SK-N-SH treated with all-trans-retinoic acid at 6 μM for 48 hours (cell line): ENCODE results near the gene LYPD8.

Experiments used
- ARNTL ChIP-seq: fragments of 450-650 bp; formaldehyde crosslinking; IDR thresholded peaks from 2 replicates; pipeline ENCODE4 v1.5.0; 2020; ENCODE audit warnings: low read depth, mild to moderate bottlenecking, moderate library complexity, borderline replicate concordance
- CSDC2 ChIP-seq: fragments of 250-450 bp; sonication (Bioruptor Pico); IDR thresholded peaks from 2 replicates; pipeline ENCODE4 v1.5.0; 2020; ENCODE audit warnings: mild to moderate bottlenecking, moderate library complexity
- ESRRG ChIP-seq: fragments of 250-450 bp; sonication (Bioruptor Pico); IDR thresholded peaks from 2 replicates; pipeline ENCODE4 v1.6.1; 2021; ENCODE audit warnings: mild to moderate bottlenecking
- PATZ1 ChIP-seq: fragments of 250-450 bp; sonication (Bioruptor Pico); IDR thresholded peaks from 2 replicates; pipeline ENCODE4 v1.8.0; 2020; ENCODE audit warnings: mild to moderate bottlenecking, moderate library complexity, borderline replicate concordance
- POU6F1 ChIP-seq: fragments of 250-450 bp; sonication (Bioruptor Pico); IDR thresholded peaks from 2 replicates; pipeline ENCODE4 v1.8.0; 2021; ENCODE audit warnings: low read depth, mild to moderate bottlenecking, moderate library complexity, borderline replicate concordance
- RARB ChIP-seq: fragments of 250-450 bp; sonication (Bioruptor Pico); IDR thresholded peaks from 2 replicates; pipeline ENCODE4 v1.8.0; 2021; ENCODE audit warnings: mild to moderate bottlenecking, moderate library complexity
- TCF4 ChIP-seq: fragments of 250-450 bp; sonication (Bioruptor Pico); IDR thresholded peaks from 2 replicates; pipeline ENCODE4 v1.8.0; 2021; ENCODE audit warnings: mild to moderate bottlenecking, moderate library complexity, borderline replicate concordance
- ZC3H10 ChIP-seq: fragments of 250-450 bp; sonication (Bioruptor Pico); IDR thresholded peaks from 2 replicates; pipeline ENCODE4 v1.5.1; 2021; ENCODE audit warnings: mild to moderate bottlenecking, moderate library complexity
- ZFP30 ChIP-seq: fragments of 450-650 bp; formaldehyde crosslinking; IDR thresholded peaks from 2 replicates; pipeline ENCODE4 v1.5.0; 2022; ENCODE audit warnings: mild to moderate bottlenecking, moderate library complexity
- ZNF565 ChIP-seq: fragments of 450-650 bp; formaldehyde crosslinking; conservative IDR thresholded peaks from 2 replicates; pipeline ENCODE4 v1.5.0; 2020; ENCODE audit warnings: low read depth, mild to moderate bottlenecking, moderate library complexity
- ZNF70 ChIP-seq: fragments of 450-650 bp; formaldehyde crosslinking; IDR thresholded peaks from 2 replicates; pipeline ENCODE4 v1.5.0; 2020; ENCODE audit warnings: mild to moderate bottlenecking, moderate library complexity
- ZNF8 ChIP-seq: fragments of 450-650 bp; formaldehyde crosslinking; IDR thresholded peaks from 2 replicates; pipeline ENCODE4 v1.5.0; 2020; ENCODE audit warnings: mild to moderate bottlenecking, moderate library complexity
- TF ChIP-seq, protein P1 (sequence below): fragments of 250-450 bp; sonication (Bioruptor Pico); IDR thresholded peaks from 2 replicates; pipeline ENCODE4 v1.5.1; 2020; ENCODE audit warnings: low read depth, mild to moderate bottlenecking, moderate library complexity
- TF ChIP-seq, protein P2 (sequence below): fragments of 250-450 bp; sonication (Bioruptor Pico); IDR thresholded peaks from 2 replicates; pipeline ENCODE4 v1.5.0; 2020; ENCODE audit warnings: mild to moderate bottlenecking, moderate library complexity

GRCh38 chr1:248752161-248753028, 3.2 kb downstream of the LYPD8 start:
- no peak for TF ChIP-seq CSDC2 (CRISPR knock-in tag)
- no peak for TF ChIP-seq ESRRG (CRISPR knock-in tag)
- no peak for TF ChIP-seq TCF4 (CRISPR knock-in tag)
- TF ChIP-seq ZC3H10 (CRISPR knock-in tag), result no peak
- no peak for TF ChIP-seq ZNF565 (CRISPR knock-in tag)
- TF ChIP-seq RARB, result no peak
- no peak for TF ChIP-seq ZFP30
- TF ChIP-seq POU6F1 (CRISPR knock-in tag), result no peak
- TF ChIP-seq PATZ1 (CRISPR knock-in tag), result no peak
- no peak for TF ChIP-seq ZNF8 (CRISPR knock-in tag)
- TF ChIP-seq, protein P1, sequence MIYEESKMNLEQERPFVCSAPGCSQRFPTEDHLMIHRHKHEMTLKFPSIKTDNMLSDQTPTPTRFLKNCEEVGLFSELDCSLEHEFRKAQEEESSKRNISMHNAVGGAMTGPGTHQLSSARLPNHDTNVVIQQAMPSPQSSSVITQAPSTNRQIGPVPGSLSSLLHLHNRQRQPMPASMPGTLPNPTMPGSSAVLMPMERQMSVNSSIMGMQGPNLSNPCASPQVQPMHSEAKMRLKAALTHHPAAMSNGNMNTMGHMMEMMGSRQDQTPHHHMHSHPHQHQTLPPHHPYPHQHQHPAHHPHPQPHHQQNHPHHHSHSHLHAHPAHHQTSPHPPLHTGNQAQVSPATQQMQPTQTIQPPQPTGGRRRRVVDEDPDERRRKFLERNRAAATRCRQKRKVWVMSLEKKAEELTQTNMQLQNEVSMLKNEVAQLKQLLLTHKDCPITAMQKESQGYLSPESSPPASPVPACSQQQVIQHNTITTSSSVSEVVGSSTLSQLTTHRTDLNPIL (CRISPR knock-in tag), result no peak
- no peak for TF ChIP-seq ARNTL (CRISPR knock-in tag)
- TF ChIP-seq, protein P2, sequence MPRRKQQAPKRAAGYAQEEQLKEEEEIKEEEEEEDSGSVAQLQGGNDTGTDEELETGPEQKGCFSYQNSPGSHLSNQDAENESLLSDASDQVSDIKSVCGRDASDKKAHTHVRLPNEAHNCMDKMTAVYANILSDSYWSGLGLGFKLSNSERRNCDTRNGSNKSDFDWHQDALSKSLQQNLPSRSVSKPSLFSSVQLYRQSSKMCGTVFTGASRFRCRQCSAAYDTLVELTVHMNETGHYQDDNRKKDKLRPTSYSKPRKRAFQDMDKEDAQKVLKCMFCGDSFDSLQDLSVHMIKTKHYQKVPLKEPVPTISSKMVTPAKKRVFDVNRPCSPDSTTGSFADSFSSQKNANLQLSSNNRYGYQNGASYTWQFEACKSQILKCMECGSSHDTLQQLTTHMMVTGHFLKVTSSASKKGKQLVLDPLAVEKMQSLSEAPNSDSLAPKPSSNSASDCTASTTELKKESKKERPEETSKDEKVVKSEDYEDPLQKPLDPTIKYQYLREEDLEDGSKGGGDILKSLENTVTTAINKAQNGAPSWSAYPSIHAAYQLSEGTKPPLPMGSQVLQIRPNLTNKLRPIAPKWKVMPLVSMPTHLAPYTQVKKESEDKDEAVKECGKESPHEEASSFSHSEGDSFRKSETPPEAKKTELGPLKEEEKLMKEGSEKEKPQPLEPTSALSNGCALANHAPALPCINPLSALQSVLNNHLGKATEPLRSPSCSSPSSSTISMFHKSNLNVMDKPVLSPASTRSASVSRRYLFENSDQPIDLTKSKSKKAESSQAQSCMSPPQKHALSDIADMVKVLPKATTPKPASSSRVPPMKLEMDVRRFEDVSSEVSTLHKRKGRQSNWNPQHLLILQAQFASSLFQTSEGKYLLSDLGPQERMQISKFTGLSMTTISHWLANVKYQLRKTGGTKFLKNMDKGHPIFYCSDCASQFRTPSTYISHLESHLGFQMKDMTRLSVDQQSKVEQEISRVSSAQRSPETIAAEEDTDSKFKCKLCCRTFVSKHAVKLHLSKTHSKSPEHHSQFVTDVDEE (CRISPR knock-in tag), result no peak
- TF ChIP-seq ZNF70 (CRISPR knock-in tag), result no peak
